Right lobe of liver (tissue), 6 donors: ENCODE measurements around the gene CARD19. TPM values are rescaled to one million over a fixed set of nuclear protein-coding genes. Genes with fewer than 3 reads are reported as not detected.
A peak's percentile ranks its signal among the peaks of the same experiment; 100 is the strongest.

Experiments
- ATAC-seq, 4 donors: fragments of 200-7000 bp; cut with Tn5 transposase; one replicate each; pipeline ENCODE4 v1.9.1; 2020; ENCODE audit warnings: mild to moderate bottlenecking in 4 of 4, moderate library complexity in 4 of 4
- DNase-seq, 3 donors: peaks; one replicate each; pipeline ENCODE4 v3.0.0-alpha.2; 2020
- H3K27ac ChIP-seq, 3 donors: fragments of 200-600 bp; one replicate each; pipeline ENCODE4 v1.8.0; 2022
- H3K27me3 ChIP-seq, 2 donors: fragments of 200-600 bp; one replicate each; pipeline ENCODE4 v1.8.0; 2022
- H3K36me3 ChIP-seq, 4 donors: fragments of 200-600 bp; sonication (generic) in 1 of 4; one replicate each; pipeline versions ENCODE4 v1.5.1 to v1.8.0; 2017 to 2022; ENCODE audit warnings: control low read depth in 1 of 4
- H3K4me1 ChIP-seq, 4 donors: fragments of 200-600 bp; sonication (generic) in 1 of 4; one replicate each; pipeline versions ENCODE4 v1.5.1 to v1.8.0; 2017 to 2022; ENCODE audit warnings: control low read depth in 1 of 4
- H3K4me3 ChIP-seq, 3 donors: fragments of 200-600 bp; one replicate each; pipeline ENCODE4 v1.8.0; 2022
- H3K9me3 ChIP-seq, 4 donors: fragments of 200-600 bp; sonication (generic) in 1 of 4; one replicate each; pipeline versions ENCODE4 v1.5.1 to v1.8.0; 2017 to 2022; ENCODE audit warnings: control low read depth in 1 of 4
- CTCF ChIP-seq, 4 donors: fragments of 200-600 bp in 3 of 4; fragments of 450-650 bp in 1 of 4; IDR thresholded peaks; one replicate each; pipeline versions ENCODE4 v1.5.1 to v1.8.0; 2016 to 2022; ENCODE audit warnings: antibody characterized with exemption in 4 of 4, mild to moderate bottlenecking in 2 of 4
- POLR2A ChIP-seq: fragments of 450-650 bp; IDR thresholded peaks from one replicate; pipeline ENCODE4 v1.6.1; 2017; ENCODE audit warnings: antibody characterized with exemption, mild to moderate bottlenecking
- WGBS: methylation state at CpG from one replicate; pipeline ENCODE4 v1.1.6; 2018; ENCODE audit warnings: low coverage, low lambda C conversion rate; ENCODE audit not compliant: insufficient coverage; ENCODE audit errors: missing lambda C conversion rate; 5-methylcytosine and 5-hydroxymethylcytosine counted together
- intact Hi-C, 2 donors: fragments of 100-400 bp; cut with DNase I; formaldehyde crosslinking; loops; one replicate each; pipeline versions ENCODE4 v1.11.2 to v1.14.1; 2022
- total RNA-seq, 6 experiments: library from RNA; depleted of rRNA in 2 of 6; stranded (reverse); fragments of >200 nt in 2 of 6; fragmentation: NEBNext Ultra II Directional in 3 of 6; extraction: Animal tissue kit (Norgen Biotek cat#: 25700) in 3 of 6; gene quantifications; one replicate each; pipeline versions ENCODE4 v1.1.0 to v1.2.4, GENCODE V29; 2016 to 2023
- donor health status: DM: no; HTN: yes; CAD: no.
- donor health status: DM: no; HTN: no; CAD: no.
- donor health status: DM: no; HTN: no; CAD: no.
- donor health status: DM: no; HTN: yes; CAD: no.
- donor health status: DM: no; HTN: yes; CAD: no.

Gene CARD19
- total RNA-seq, 6 experiments from 2014 or later: 6.3 to 31.7 (median 12.1) TPM

DNA sequence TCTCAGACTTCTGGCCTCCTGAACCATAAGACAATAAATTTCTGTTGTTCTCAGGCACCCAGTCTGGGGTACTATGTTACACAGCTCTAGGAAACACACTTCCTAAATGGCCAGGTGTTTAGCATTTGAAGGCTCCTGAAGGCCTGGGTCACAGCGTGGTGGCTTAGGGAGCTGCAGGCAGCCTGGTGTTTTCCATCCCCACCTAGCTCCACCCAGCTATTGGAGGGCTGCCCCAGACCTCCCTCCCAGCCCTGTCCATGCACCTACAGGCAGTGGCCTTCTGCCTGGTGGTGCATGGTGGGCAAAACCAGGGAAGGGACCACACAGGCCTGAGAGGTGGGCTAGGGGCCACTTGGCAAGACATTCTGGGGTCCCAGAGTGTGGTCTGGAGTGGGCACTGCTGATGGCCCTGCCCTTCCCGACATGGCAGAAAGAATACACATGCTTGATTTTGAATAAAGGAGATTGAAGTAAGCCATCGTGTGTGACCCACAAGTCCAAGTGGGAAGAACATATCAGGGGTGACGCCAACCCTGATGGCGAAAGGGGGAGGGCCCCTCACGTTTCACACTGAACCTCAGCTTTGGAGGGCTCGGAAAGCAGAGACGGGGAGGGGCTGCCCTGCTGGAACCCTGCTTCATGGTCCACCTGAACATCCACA, 38.8 kb upstream of the CARD19 start:
- WGBS: 67% methylated on average over 4 of the region's 8 CpGs
- TF ChIP-seq POLR2A (no peak), CTCF (IDR thresholded peaks at IDR 0.05) (no peak)
- Histone ChIP-seq H3K4me3 (no peak overlapping the region), H3K27ac (peak overlapping the region in 1 of 3 donors; percentile 58), H3K4me1 (peaks cover 0 to 43% (median 13%) of the 10 kb centered on the region in 4 donors), H3K9me3 (no peaks in the 10 kb centered on the region), H3K27me3 (no peaks in the 10 kb centered on the region), H3K36me3 (no peaks in the 10 kb centered on the region)
- DNase-seq: no peak
- intact Hi-C loops: no loop called here
- no peak for ATAC-seq

- peak overlapping the region in 2 of 3 donors; percentile 58 to 71 for H3K27ac ChIP-seq
Observed at GRCh38 chr9:93057703-93058354, 38.2 kb upstream of the CARD19 start.

GRCh38 chr9:93058355-93059010, 37.5 kb upstream of the CARD19 start, which contains the start of gene SUSD3:
Gene SUSD3 (plus strand): TSS chr9:93058701. CDS start chr9:93058743, 42 bp downstream.
- WGBS: 0% methylated on average over 10 of the region's 55 CpGs
- no peak for TF ChIP-seq CTCF (IDR thresholded peaks at IDR 0.05)
- peak; percentile 61 for TF ChIP-seq POLR2A
- peak; percentile 81 to 90 (median 90) for DNase-seq
- peak; percentile 73 to 82 (median 78) for ATAC-seq
- no peaks in the 10 kb centered on the region for H3K9me3 ChIP-seq
- intact Hi-C loops: no loop called here
- peak within 1 kb of the TSS; percentile 55 to 79 (median 66) for H3K4me3 ChIP-seq
- H3K27ac ChIP-seq: peak within 1 kb of the TSS; percentile 28 to 71 (median 58)
- H3K36me3 ChIP-seq: no peaks in the 10 kb centered on the region
- peaks cover 0 to 49% (median 16%) of the 10 kb centered on the region in 4 donors for H3K4me1 ChIP-seq
- no peaks in the 10 kb centered on the region for H3K27me3 ChIP-seq

More at GRCh38 chr9:93057703-93058354, 38.2 kb upstream of the CARD19 start:
- DNase-seq (no peak), ATAC-seq (no peak)
- intact Hi-C loops: no loop called here
- H3K9me3 ChIP-seq: no peaks in the 10 kb centered on the region
- peaks cover 0 to 49% (median 16%) of the 10 kb centered on the region in 4 donors for H3K4me1 ChIP-seq
- H3K27me3 ChIP-seq: no peaks in the 10 kb centered on the region
- H3K4me3 ChIP-seq: peak overlapping the region in 1 of 3 donors; percentile 79
- 19% methylated on average over 8 of the region's 14 CpGs for WGBS
- H3K36me3 ChIP-seq: no peaks in the 10 kb centered on the region
- no peak for TF ChIP-seq CTCF (IDR thresholded peaks at IDR 0.05)
- TF ChIP-seq POLR2A: no peak

DNA sequence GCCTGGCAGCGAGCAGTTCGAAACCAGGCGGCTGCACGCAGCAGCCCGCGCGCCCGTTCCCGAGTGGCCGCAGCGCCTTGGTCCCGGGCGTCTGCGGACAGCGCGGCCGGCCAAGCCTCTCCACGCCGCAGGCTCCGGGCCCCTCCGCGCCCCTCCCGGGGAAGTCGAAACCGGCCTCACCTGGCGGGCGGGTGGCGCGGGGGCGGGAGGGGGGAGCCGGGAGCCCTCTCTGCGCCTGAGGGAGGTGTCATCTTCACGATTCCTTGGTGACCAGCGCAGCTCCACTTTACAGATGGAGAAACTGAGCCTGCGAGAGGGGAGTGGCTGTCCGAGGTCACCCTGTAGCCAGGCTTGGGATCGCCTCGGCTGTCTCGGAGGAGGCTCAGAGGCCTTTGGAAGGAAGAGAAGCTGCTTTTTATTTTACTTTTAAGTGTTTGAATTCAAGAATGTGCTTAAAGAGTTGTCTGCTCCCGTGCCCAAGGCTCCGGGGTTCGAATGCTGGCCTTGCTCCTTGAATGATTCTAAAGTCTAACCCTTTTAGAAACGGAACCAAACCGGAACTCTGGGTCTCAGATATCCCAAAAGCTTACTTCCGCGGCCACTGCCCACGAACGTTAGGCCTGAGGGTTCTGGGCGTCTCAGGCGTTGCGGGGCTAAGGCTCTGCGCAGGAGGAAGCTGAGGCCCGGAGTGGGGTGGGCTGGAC, 36.9 kb upstream of the CARD19 start:
- no peaks in the 10 kb centered on the region for H3K9me3 ChIP-seq
- DNase-seq (peak in 1 of 3 donors; percentile 52), ATAC-seq (peak in 1 of 4 donors; percentile 5)
- H3K27ac ChIP-seq: peak overlapping the region; percentile 28 to 71 (median 58)
- no peaks in the 10 kb centered on the region for H3K27me3 ChIP-seq
- intact Hi-C loops: no loop called here
- H3K4me3 ChIP-seq: peak overlapping the region; percentile 55 to 79 (median 66)
- WGBS: 21% methylated on average over 11 of the region's 53 CpGs
- no peaks in the 10 kb centered on the region for H3K36me3 ChIP-seq
- H3K4me1 ChIP-seq: peaks cover 0 to 49% (median 16%) of the 10 kb centered on the region in 4 donors
- no peak for TF ChIP-seq POLR2A
- TF ChIP-seq CTCF (IDR thresholded peaks at IDR 0.05): no peak
